ENCODE results near the gene CDC42BPA.

GRCh38 chr1:227152525-227152924 lies 165.8 kb downstream of the CDC42BPA start:
- no peak for TF ChIP-seq CTCF (IDR thresholded peaks at IDR 0.05; ENCODE audit: poor library complexity, severe bottlenecking)
- TF ChIP-seq EZH2 (IDR thresholded peaks at IDR 0.05; ENCODE audit: borderline replicate concordance, insufficient read depth, low read length, poor library complexity, severe bottlenecking), result no peak
- no peak for TF ChIP-seq MXI1 (conservative IDR thresholded peaks at IDR 0.05; ENCODE audit: poor library complexity, severe bottlenecking)
- TF ChIP-seq POLR2AphosphoS5 (IDR thresholded peaks at IDR 0.05), result no peak
